Measurements from ENCODE around the gene FRMD8.

Gene FRMD8

GRCh38 chr11:65415499-65416340 lies 29.3 kb downstream of the FRMD8 start:
- DNase-seq, result no peak

- peak; percentile 81 for DNase-seq
These were observed 29.9 kb downstream of the FRMD8 start for GRCh38 chr11:65416341-65416824.

- no peak for DNase-seq
These were observed 30.6 kb downstream of the FRMD8 start for GRCh38 chr11:65416841-65417701.

GRCh38 chr11:65417702-65418430 lies 31.4 kb downstream of the FRMD8 start:
- DNase-seq, result no peak

GRCh38 chr11:65418431-65418680 lies 31.9 kb downstream of the FRMD8 start:
- no peak for DNase-seq

- DNase-seq, result peak; percentile 90
These were observed 32.4 kb downstream of the FRMD8 start for GRCh38 chr11:65418681-65419459.

DNA sequence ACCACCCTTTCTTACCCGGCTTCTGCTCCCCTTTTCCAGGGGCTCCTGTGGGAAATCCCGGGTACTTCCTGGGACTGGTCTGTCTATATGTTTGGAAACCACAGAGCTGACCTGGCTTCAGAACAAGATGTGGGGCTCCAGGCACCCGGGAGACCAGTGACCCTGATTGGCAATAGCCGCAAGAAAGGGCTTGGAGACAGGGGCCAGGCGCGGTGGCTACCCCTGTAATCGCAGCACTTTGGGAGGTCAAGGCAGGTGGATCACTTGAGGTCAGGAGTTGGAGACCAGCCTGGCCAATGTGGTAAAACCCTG lies 33.0 kb downstream of the FRMD8 start:
- no peak for DNase-seq

GRCh38 chr11:65419772-65420481 lies 33.5 kb downstream of the FRMD8 start:
- DNase-seq, result no peak

GRCh38 chr11:65420506-65420905 lies 34.1 kb downstream of the FRMD8 start:
- DNase-seq, result no peak

GRCh38 chr11:65420979-65421793 lies 34.7 kb downstream of the FRMD8 start:
- no peak for DNase-seq

DNA sequence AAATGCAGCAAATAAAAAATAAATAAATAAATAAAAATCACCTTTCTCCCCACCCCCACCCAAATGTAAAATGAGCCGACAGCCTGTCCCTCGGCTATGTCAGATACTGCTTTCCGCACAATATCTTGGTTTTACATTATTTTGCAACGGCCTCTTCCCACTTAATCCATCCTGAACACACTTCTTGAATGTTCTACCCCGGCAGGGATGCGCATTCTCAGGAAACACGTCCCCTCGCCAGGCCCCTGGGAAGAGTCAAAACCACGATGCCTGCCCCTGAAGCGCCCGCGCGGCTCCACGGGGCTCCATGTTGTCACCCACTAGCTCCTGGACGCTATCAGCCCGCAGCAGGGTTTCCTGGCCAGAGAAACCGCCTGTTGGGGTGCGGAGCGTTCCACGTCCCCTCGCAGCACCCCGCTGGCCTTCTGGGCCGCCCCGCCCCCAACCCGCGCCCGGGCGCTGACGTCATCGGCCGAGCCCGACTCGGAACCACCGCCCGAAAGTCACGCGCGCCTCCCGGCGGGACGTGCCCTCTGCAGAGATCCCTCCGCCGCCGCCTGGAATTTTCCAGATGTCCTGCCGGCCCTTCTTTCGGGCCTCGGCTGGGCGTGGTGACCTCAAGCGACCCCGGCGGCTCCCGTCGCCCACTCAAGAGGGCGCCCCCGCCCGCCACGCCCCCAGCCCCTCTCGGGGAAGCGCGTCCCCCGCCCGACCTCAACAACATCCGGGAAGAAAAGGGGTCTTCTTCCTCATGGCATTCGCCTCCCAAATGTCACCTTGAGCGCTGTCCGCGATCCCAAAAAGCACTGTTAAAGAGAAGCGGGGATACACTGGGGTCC lies 35.6 kb downstream of the FRMD8 start:
- DNase-seq, result peak; percentile 88

DNA sequence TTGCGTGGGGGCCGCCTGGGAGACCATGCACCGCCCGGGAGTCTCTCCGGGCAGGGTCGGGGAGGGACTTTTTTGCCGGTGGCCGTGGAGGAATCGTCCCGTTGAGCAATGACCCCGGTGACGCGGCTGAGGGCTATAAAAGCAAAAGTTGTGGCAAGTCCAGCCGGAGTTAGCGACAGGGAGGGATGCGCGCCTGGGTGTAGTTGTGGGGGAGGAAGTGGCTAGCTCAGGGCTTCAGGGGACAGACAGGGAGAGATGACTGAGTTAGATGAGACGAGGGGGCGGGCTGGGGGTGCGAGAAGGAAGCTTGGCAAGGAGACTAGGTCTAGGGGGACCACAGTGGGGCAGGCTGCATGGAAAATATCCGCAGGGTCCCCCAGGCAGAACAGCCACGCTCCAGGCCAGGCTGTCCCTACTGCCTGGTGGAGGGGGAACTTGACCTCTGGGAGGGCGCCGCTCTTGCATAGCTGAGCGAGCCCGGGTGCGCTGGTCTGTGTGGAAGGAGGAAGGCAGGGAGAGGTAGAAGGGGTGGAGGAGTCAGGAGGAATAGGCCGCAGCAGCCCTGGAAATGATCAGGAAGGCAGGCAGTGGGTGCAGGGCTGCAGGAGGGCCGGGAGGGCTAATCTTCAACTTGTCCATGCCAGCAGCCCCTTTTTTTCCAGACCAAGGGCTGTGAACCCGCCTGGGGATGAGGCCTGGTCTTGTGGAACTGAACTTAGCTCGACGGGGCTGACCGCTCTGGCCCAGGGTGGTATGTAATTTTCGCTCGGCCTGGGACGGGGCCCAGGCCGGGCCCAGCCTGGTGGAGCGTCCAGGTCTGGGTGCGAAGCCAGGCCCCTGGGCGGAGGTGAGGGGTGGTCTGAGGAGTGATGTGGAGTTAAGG lies 36.4 kb downstream of the FRMD8 start, which contains the start of gene NEAT1:
Gene NEAT1 (plus strand): TSS at position 166 of the 883 bp plus-strand sequence.
- no peak for DNase-seq

GRCh38 chr11:65423516-65424204 lies 37.2 kb downstream of the FRMD8 start:
- DNase-seq, result no peak

DNA sequence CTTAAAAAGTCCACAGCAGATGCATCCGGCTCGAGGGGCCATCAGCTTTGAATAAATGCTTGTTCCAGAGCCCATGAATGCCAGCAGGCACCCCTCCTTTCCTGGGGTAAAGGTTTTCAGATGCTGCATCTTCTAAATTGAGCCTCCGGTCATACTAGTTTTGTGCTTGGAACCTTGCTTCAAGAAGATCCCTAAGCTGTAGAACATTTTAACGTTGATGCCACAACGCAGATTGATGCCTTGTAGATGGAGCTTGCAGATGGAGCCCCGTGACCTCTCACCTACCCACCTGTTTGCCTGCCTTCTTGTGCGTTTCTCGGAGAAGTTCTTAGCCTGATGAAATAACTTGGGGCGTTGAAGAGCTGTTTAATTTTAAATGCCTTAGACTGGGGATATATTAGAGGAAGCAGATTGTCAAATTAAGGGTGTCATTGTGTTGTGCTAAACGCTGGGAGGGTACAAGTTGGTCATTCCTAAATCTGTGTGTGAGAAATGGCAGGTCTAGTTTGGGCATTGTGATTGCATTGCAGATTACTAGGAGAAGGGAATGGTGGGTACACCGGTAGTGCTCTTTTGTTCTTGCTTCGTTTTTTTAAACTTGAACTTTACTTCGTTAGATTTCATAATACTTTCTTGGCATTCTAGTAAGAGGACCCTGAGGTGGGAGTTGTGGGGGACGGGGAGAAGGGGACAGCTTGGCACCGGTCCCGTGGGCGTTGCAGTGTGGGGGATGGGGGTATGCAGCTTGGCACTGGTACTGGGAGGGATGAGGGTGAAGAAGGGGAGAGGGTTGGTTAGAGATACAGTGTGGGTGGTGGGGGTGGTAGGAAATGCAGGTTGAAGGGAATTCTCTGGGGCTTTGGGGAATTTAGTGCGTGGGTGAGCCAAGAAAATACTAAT lies 38.0 kb downstream of the FRMD8 start:
- DNase-seq, result no peak

DNA sequence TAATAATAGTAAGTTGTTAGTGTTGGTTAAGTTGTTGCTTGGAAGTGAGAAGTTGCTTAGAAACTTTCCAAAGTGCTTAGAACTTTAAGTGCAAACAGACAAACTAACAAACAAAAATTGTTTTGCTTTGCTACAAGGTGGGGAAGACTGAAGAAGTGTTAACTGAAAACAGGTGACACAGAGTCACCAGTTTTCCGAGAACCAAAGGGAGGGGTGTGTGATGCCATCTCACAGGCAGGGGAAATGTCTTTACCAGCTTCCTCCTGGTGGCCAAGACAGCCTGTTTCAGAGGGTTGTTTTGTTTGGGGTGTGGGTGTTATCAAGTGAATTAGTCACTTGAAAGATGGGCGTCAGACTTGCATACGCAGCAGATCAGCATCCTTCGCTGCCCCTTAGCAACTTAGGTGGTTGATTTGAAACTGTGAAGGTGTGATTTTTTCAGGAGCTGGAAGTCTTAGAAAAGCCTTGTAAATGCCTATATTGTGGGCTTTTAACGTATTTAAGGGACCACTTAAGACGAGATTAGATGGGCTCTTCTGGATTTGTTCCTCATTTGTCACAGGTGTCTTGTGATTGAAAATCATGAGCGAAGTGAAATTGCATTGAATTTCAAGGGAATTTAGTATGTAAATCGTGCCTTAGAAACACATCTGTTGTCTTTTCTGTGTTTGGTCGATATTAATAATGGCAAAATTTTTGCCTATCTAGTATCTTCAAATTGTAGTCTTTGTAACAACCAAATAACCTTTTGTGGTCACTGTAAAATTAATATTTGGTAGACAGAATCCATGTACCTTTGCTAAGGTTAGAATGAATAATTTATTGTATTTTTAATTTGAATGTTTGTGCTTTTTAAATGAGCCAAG lies 38.9 kb downstream of the FRMD8 start:
- no peak for DNase-seq
